OCI-LY3 (cell line): ENCODE results near the gene ARHGAP30.
A peak's percentile ranks its signal among the peaks of the same experiment; 100 is the strongest.

Experiments
- H2AFZ ChIP-seq: fragments of 200-600, 300-600 bp; shearing (Covaris generic); 2 replicates; pipeline ENCODE4 v1.6.0; 2014; ENCODE audit warnings: antibody characterized with exemption, low read depth, low read length
- H3K27ac ChIP-seq: fragments of 200-600, 300-600 bp; sonication (generic); 2 replicates; pipeline ENCODE4 v1.5.1; 2014; ENCODE audit warnings: mild to moderate bottlenecking, low read length, moderate library complexity, mixed read lengths
- H3K27me3 ChIP-seq: fragments of 200-600, 300-600 bp; sonication (generic); 2 replicates; pipeline ENCODE4 v1.6.1; 2014; ENCODE audit warnings: low read depth, low read length, mixed read lengths
- H3K36me3 ChIP-seq: fragments of 200-600, 300-600 bp; sonication (generic); replicated peaks from 2 replicates; pipeline ENCODE3; 2014; ENCODE audit warnings: low read depth, low read length, mixed read lengths
- H3K4me1 ChIP-seq: fragments of 300-600, 200-600 bp; sonication (generic); 2 replicates; pipeline ENCODE4 v1.6.1; 2014; ENCODE audit warnings: low read length, mixed read lengths
- H3K4me2 ChIP-seq: fragments of 200-600, 300-600 bp; sonication (generic); 2 replicates; pipeline ENCODE4 v1.6.1; 2014; ENCODE audit warnings: low read length, mixed read lengths
- H3K4me3 ChIP-seq: fragments of 300-600, 200-600 bp; sonication (generic); 2 replicates; pipeline ENCODE4 v1.5.1; 2014; ENCODE audit warnings: antibody characterized with exemption, mild to moderate bottlenecking, low read length, moderate library complexity
- H3K79me2 ChIP-seq: fragments of 300-600, 200-600 bp; shearing (Covaris generic); 2 replicates; pipeline ENCODE4 v1.6.1; 2014; ENCODE audit warnings: mild to moderate bottlenecking, low read length, mixed read lengths
- H3K9ac ChIP-seq: fragments of 300-600, 200-600 bp; shearing (Covaris generic); 2 replicates; pipeline ENCODE4 v1.6.0; 2014; ENCODE audit warnings: mild to moderate bottlenecking, low read length, moderate library complexity
- H3K9me3 ChIP-seq: fragments of 200-600, 300-600 bp; shearing (Covaris generic); 2 replicates; pipeline ENCODE4 v1.6.1; 2014; ENCODE audit warnings: low read length, mixed read lengths; ENCODE audit not compliant: insufficient read depth
- H4K20me1 ChIP-seq: fragments of 200-600, 300-600 bp; sonication (generic); 2 replicates; pipeline ENCODE4 v1.6.1; 2016; ENCODE audit warnings: low read length, mixed read lengths; ENCODE audit not compliant: insufficient read depth
- EZH2phosphoT487 ChIP-seq: fragments of 200-600 bp; shearing (Covaris generic); IDR thresholded peaks from 2 replicates; pipeline ENCODE4 v1.6.1; 2018; ENCODE audit warnings: antibody characterized with exemption, mixed run types, low read depth
- TF ChIP-seq, protein P1 (sequence below): fragments of 200-600, 300-600 bp; sonication (generic); IDR thresholded peaks from 2 replicates; pipeline ENCODE4 v1.5.1; 2014; ENCODE audit warnings: antibody characterized with exemption, low read length, low read depth

ARHGAP30 gene

DNA sequence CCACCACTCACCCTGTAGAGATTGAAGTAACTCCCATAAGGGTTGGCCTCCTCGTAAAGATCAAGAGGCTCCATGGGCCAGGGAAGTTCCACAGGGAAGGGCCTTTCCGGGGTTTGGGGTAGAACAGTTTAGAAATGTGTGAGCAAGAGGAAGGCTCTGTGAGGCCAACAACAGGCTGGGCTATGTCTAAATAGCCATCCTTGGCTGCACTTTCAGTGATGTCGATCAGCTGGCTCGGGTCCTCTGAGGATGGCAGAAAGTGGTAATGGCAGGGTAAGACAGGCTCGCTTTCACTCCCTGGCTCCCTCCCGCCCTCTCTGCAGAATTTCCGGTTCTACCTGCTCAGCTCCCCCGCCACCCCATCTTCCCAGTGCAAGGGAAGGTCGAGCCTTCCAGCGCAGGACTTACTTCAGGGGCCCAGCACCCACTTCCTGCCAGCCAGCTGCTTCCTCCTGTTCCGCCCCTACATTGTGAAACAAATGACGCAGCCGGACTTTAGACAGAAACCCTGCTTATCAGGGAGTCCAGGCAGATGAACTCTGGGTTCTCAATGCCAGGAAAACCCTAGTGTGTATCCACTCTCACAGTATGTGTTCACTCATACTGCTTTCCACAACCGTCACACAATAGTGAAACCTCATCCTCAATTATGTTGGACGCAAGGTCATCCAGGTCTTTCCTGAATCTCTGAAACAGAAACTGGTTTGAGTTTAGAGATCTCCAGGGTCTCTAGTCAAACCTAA is 56.0 kb downstream of the ARHGAP30 start:
- Histone ChIP-seq H3K79me2 (no peaks in the 10 kb centered on the region), H4K20me1 (no peaks in the 10 kb centered on the region), H3K9ac (peak overlapping the region; percentile 59), H3K27ac (peak overlapping the region; percentile 30), H3K27me3 (peaks cover 7% of the 10 kb centered on the region; the same call in 1 of the 2 replicates), H3K9me3 (no peaks in the 10 kb centered on the region), H3K4me1 (peaks cover 14% of the 10 kb centered on the region), H2AFZ (peak overlapping the region; percentile 99), H3K4me3 (peak overlapping the region; percentile 71), H3K4me2 (peak overlapping the region; percentile 93), H3K36me3 (no peaks in the 10 kb centered on the region)
- TF ChIP-seq, protein P1, sequence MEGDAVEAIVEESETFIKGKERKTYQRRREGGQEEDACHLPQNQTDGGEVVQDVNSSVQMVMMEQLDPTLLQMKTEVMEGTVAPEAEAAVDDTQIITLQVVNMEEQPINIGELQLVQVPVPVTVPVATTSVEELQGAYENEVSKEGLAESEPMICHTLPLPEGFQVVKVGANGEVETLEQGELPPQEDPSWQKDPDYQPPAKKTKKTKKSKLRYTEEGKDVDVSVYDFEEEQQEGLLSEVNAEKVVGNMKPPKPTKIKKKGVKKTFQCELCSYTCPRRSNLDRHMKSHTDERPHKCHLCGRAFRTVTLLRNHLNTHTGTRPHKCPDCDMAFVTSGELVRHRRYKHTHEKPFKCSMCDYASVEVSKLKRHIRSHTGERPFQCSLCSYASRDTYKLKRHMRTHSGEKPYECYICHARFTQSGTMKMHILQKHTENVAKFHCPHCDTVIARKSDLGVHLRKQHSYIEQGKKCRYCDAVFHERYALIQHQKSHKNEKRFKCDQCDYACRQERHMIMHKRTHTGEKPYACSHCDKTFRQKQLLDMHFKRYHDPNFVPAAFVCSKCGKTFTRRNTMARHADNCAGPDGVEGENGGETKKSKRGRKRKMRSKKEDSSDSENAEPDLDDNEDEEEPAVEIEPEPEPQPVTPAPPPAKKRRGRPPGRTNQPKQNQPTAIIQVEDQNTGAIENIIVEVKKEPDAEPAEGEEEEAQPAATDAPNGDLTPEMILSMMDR = no peak
- TF ChIP-seq EZH2phosphoT487 = no peak

DNA sequence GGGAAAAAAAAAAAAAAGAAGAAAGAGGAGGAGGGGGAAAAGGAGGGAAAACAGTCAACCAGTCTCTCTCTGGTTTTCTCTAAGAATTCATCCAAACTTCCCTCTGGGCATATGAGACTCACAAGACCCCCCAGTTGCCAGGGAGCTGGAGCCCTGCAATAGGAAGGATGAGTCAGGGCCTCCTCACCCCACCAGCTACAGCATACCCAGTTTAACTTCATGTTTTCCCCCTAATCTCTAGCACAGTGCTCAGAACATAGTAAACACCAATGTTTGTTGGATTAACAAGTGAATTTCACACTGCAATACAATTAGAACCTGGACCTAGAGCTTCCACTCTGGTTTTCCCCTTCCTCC is 56.6 kb downstream of the ARHGAP30 start:
- no peaks in the 10 kb centered on the region for H3K79me2 ChIP-seq
- peak overlapping the region; percentile 99 for H2AFZ ChIP-seq
- peaks cover 14% of the 10 kb centered on the region for H3K4me1 ChIP-seq
- H3K4me3 ChIP-seq = peak overlapping the region; percentile 71
- H3K27me3 ChIP-seq = 0 out of 2 replicates have a peak, but pooled peaks cover 3% of the 10 kb centered on the region
- H4K20me1 ChIP-seq = no peaks in the 10 kb centered on the region
- peak overlapping the region; percentile 59 for H3K9ac ChIP-seq
- H3K27ac ChIP-seq = peak overlapping the region; percentile 30
- H3K9me3 ChIP-seq = no peaks in the 10 kb centered on the region
- H3K4me2 ChIP-seq = peak overlapping the region; percentile 93
- TF ChIP-seq EZH2phosphoT487 = no peak
- TF ChIP-seq, protein P1 = no peak
- no peaks in the 10 kb centered on the region for H3K36me3 ChIP-seq

DNA sequence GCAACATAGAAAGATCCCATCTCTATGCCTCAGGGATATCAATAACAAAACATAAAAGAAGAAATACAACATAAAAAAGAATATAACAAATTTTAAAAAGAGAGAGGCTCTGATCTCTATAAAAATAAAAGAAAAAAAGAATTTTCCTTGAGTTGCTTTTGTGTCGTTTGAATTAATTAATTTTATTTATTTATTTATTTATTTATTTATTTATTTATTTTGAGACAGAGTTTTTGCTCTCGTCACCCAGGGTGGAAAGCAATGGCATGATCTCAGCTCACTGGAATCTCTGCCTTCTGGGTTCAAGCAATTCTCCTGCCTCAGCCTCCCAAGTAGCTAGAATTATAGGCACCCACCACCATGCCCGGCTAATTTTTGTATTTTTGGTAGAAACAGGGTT is 57.3 kb downstream of the ARHGAP30 start:
- TF ChIP-seq, protein P1 = no peak
- no peak for TF ChIP-seq EZH2phosphoT487
- Histone ChIP-seq H3K36me3 (no peaks in the 10 kb centered on the region), H3K4me1 (peaks cover 14% of the 10 kb centered on the region), H4K20me1 (no peaks in the 10 kb centered on the region), H2AFZ (no peak overlapping the region), H3K27me3 (no peaks in the 10 kb centered on the region), H3K9me3 (no peaks in the 10 kb centered on the region), H3K4me3 (no peak overlapping the region), H3K9ac (no peak overlapping the region), H3K4me2 (no peak overlapping the region), H3K79me2 (no peaks in the 10 kb centered on the region), H3K27ac (no peak overlapping the region)

DNA sequence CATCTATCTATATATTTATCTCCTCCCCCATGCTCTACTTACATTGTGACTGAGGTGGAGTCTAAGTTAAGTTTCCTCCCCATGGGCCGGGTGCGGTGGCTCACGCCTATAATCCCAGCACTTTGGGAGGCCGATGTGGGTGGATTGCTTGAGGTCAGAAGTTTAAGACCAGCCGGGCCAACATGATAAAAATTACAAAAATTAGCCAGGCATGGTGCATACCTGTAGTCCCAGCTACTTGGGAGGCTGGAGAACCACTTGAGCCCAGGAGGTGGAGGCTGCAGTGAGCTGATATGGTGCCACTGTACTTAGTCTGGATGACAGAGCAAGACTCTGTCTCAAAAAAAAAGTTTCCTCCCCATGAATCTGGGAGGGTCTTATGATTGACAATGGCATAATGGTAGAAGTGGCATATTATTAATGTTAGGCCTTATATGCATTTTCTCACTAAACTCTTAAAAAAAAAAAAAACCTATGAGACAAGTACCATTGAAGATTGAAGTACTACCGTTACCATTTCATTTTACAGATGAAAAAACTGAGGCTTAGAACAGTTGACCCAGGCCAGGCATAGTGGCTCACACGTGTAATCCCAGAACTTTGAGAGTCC is 60.0 kb downstream of the ARHGAP30 start:
- Histone ChIP-seq H2AFZ (no peak overlapping the region), H3K36me3 (no peaks in the 10 kb centered on the region), H3K4me2 (no peak overlapping the region), H4K20me1 (no peaks in the 10 kb centered on the region), H3K27me3 (no peaks in the 10 kb centered on the region), H3K9ac (no peak overlapping the region), H3K27ac (no peak overlapping the region), H3K9me3 (no peaks in the 10 kb centered on the region), H3K4me1 (peaks cover 14% of the 10 kb centered on the region), H3K79me2 (no peaks in the 10 kb centered on the region), H3K4me3 (no peak overlapping the region)
- no peak for TF ChIP-seq EZH2phosphoT487
- TF ChIP-seq, protein P1 = no peak
